Measurements from ENCODE around the gene IFI6. TPM values are rescaled to one million over a fixed set of nuclear protein-coding genes. Genes with fewer than 3 reads are reported as not detected.

Gene IFI6
- total and polyA plus RNA-seq, 2 donors (not counting 1 experiment from before 2014, with no cell fraction given) = 11.7 to 12.0 TPM

GRCh38 chr1:27662261-27662660 lies 9.7 kb downstream of the IFI6 start:
- Mint-ChIP-seq H3K9me3 (ENCODE audit: insufficient read depth) (no peaks in the 10 kb centered on the region), H3K4me1 (peaks cover 51% of the 10 kb centered on the region), H3K27ac (peak overlapping the region; percentile 99), H3K27me3 (no peaks in the 10 kb centered on the region), H3K4me3 (peak overlapping the region; percentile 81)
- H4K20me1 ChIP-seq (ENCODE audit: control insufficient read depth, insufficient read depth, low read length, poor library complexity, severe bottlenecking) = no peaks in the 10 kb centered on the region
- peaks cover 42 to 57% of the 10 kb centered on the region in 2 donors for H3K4me1 ChIP-seq (ENCODE audit: control insufficient read depth in 2 of 2, insufficient read depth in 2 of 2, low read length in 2 of 2)
- peak overlapping the region; percentile 44 for H3K9ac ChIP-seq (ENCODE audit: low read length)
- DNase-seq = no peak
- peak overlapping the region; percentile 85 to 96 for H3K27ac ChIP-seq (ENCODE audit: low read length in 2 of 2)
- H3K36me3 ChIP-seq (replicated peaks in 1 of 2; ENCODE audit: control extremely low read depth in 1 of 2, control insufficient read depth in 1 of 2, extremely low read depth in 1 of 2, insufficient read depth in 2 of 2, low read length in 1 of 2) = peaks cover 0 to 1% of the 10 kb centered on the region in 2 experiments
- no peaks in the 10 kb centered on the region for H3K27me3 ChIP-seq (replicated peaks in 1 of 4; ENCODE audit: control extremely low read depth in 1 of 4, control insufficient read depth in 3 of 4, insufficient read depth in 4 of 4, low read length in 3 of 4)
- no peaks in the 10 kb centered on the region for H3K79me2 ChIP-seq (ENCODE audit: control insufficient read depth, insufficient read depth, low read length)
- intact Hi-C loops (cut with micrococcal nuclease) = loop anchor here (2.0 to 10.0 kb wide), 3 partner anchors 245 to 557 kb away; no protein-coding TSS in a partner anchor
- CTCF ChIA-PET = interaction anchor here (0.7 to 8.8 kb wide), 32 partner anchors 8 to 378 kb away, joined by 3 to 473 read pairs (median 6); partner anchors contain the start of genes AHDC1, FGR, GPR3 and IFI6
- H2AFZ ChIP-seq (ENCODE audit: insufficient read depth, low read depth, low read length, poor library complexity, severe bottlenecking) = peak overlapping the region; percentile 71
- TF ChIP-seq EZH2 (IDR thresholded peaks at IDR 0.05; ENCODE audit: borderline replicate concordance, insufficient read depth, low read depth, low read length, poor library complexity, severe bottlenecking) (no peak), CTCF (IDR thresholded peaks at IDR 0.05) (no peak)
- 71% methylated on average over 3 of the region's 5 CpGs for WGBS (ENCODE audit: insufficient coverage)
- H3K9me3 ChIP-seq (ENCODE audit: control extremely low read depth in 1 of 3, control insufficient read depth in 2 of 3, insufficient read depth in 1 of 3, low read length in 2 of 3) = no peaks in the 10 kb centered on the region
- no peak for ATAC-seq (ENCODE audit: low read depth)
- H3K4me3 ChIP-seq (ENCODE audit: control extremely low read depth in 1 of 5, extremely low read depth in 1 of 5, insufficient read depth in 1 of 5, low read depth in 2 of 5, low read length in 4 of 5) = peak overlapping the region in 1 of 5 experiments; percentile 20
- POLR2A ChIA-PET = interaction anchor here (0.6 to 6.7 kb wide), 10 partner anchors 30 to 741 kb away, joined by 3 to 55 read pairs (median 8); partner anchors contain the start of genes AHDC1, FGR and NUDC
- H3K4me2 ChIP-seq (replicated peaks; ENCODE audit: low read depth, low read length, poor library complexity, severe bottlenecking) = peak overlapping the region; percentile 75

- DNase-seq (no peak), ATAC-seq (ENCODE audit: low read depth) (no peak)
- Histone ChIP-seq H3K27me3 (replicated peaks in 1 of 4; ENCODE audit: control extremely low read depth in 1 of 4, control insufficient read depth in 3 of 4, insufficient read depth in 4 of 4, low read length in 3 of 4) (no peaks in the 10 kb centered on the region), H3K27ac (ENCODE audit: low read length in 2 of 2) (peak overlapping the region; percentile 98 to 100), H3K4me1 (ENCODE audit: control insufficient read depth in 2 of 2, insufficient read depth in 2 of 2, low read length in 2 of 2) (peaks cover 42 to 61% of the 10 kb centered on the region in 2 donors), H3K9me3 (ENCODE audit: control extremely low read depth in 1 of 3, control insufficient read depth in 2 of 3, insufficient read depth in 1 of 3, low read length in 2 of 3) (no peaks in the 10 kb centered on the region), H3K4me3 (ENCODE audit: control extremely low read depth in 1 of 5, extremely low read depth in 1 of 5, insufficient read depth in 1 of 5, low read depth in 2 of 5, low read length in 4 of 5) (no peak overlapping the region), H3K9ac (ENCODE audit: low read length) (no peak overlapping the region), H3K4me2 (replicated peaks; ENCODE audit: low read depth, low read length, poor library complexity, severe bottlenecking) (peak overlapping the region; percentile 89), H2AFZ (ENCODE audit: insufficient read depth, low read depth, low read length, poor library complexity, severe bottlenecking) (no peak overlapping the region), H3K36me3 (replicated peaks in 1 of 2; ENCODE audit: control extremely low read depth in 1 of 2, control insufficient read depth in 1 of 2, extremely low read depth in 1 of 2, insufficient read depth in 2 of 2, low read length in 1 of 2) (peaks cover 0 to 1% of the 10 kb centered on the region in 2 experiments), H3K79me2 (ENCODE audit: control insufficient read depth, insufficient read depth, low read length) (no peaks in the 10 kb centered on the region), H4K20me1 (ENCODE audit: control insufficient read depth, insufficient read depth, low read length, poor library complexity, severe bottlenecking) (no peaks in the 10 kb centered on the region)
- TF ChIP-seq CTCF (IDR thresholded peaks at IDR 0.05) (no peak), EZH2 (IDR thresholded peaks at IDR 0.05; ENCODE audit: borderline replicate concordance, insufficient read depth, low read depth, low read length, poor library complexity, severe bottlenecking) (no peak)
- POLR2A ChIA-PET = interaction anchor here (0.6 to 6.7 kb wide), 9 partner anchors 12 to 336 kb away, joined by 3 to 55 read pairs (median 10); partner anchors contain the start of genes AHDC1 and FGR
- Mint-ChIP-seq H3K27me3 (no peaks in the 10 kb centered on the region), H3K4me3 (peak overlapping the region; percentile 23), H3K9me3 (ENCODE audit: insufficient read depth) (no peaks in the 10 kb centered on the region), H3K27ac (peak overlapping the region; percentile 99), H3K4me1 (peaks cover 54% of the 10 kb centered on the region)
- intact Hi-C loops (cut with micrococcal nuclease) = loop anchor here (2.0 to 10.0 kb wide), 4 partner anchors 171 to 557 kb away; partner anchors contain the start of gene WASF2
- CTCF ChIA-PET = interaction anchor here (0.7 to 8.8 kb wide), 21 partner anchors 8 to 329 kb away, joined by 3 to 473 read pairs (median 6); partner anchors contain the start of genes AHDC1, FAM76A, GPR3 and IFI6
- WGBS (ENCODE audit: insufficient coverage) = 93% methylated on average over 5 of the region's 8 CpGs
These were observed 10.4 kb downstream of the IFI6 start for GRCh38 chr1:27661412-27662075.

Data from B cell (primary cell).